Naive thymus-derived CD4-positive, alpha-beta T cell (primary cell): Measurements from ENCODE around the gene LAYN. TPM values are rescaled to one million over a fixed set of nuclear protein-coding genes. Genes with fewer than 3 reads are reported as not detected.

Experiments used
- ATAC-seq: fragments of 150-1000 bp; cut with Tn5 transposase; 2 replicates; pipeline ENCODE4 v1.10.0; 2021; ENCODE audit warnings: mild to moderate bottlenecking, moderate library complexity
- CTCF ChIA-PET: fragments of 350-600 bp; sonication (Branson Sonifier 250); formaldehyde crosslinking; loops from one replicate; lab custom pipeline; 2021; ENCODE audit warnings: antibody characterized with exemption; lab: Charles Lee
- POLR2A ChIA-PET: fragments of 350-600 bp; sonication (Branson Sonifier 250); formaldehyde crosslinking; loops from one replicate; lab custom pipeline; 2021; ENCODE audit warnings: antibody characterized with exemption, inconsistent platforms; lab: Charles Lee
- DNase-seq, 9 donors: peaks; one replicate each; pipeline versions ENCODE4 v3.0.0 to v3.0.0-alpha.2; 2020 to 2022; ENCODE audit warnings: mixed read lengths in 1 of 9
- H3K27ac ChIP-seq: one replicate; pipeline ENCODE4 v1.7.0; 2013; ENCODE audit warnings: mild to moderate bottlenecking, low read depth, low read length, moderate library complexity
- H3K27me3 ChIP-seq, 2 donors: one replicate each; pipeline ENCODE4 v1.7.0; 2013; ENCODE audit warnings: low read length in 2 of 2, mild to moderate bottlenecking in 2 of 2, moderate library complexity in 2 of 2; ENCODE audit not compliant: control insufficient read depth in 2 of 2, insufficient read depth in 2 of 2
- H3K36me3 ChIP-seq, 3 experiments: 1 replicate in 2 of 3; 2 replicates in 1 of 3; pipeline ENCODE4 v1.7.0; 2013; ENCODE audit warnings: low read length in 3 of 3, mild to moderate bottlenecking in 3 of 3, moderate library complexity in 1 of 3; ENCODE audit not compliant: insufficient read depth in 3 of 3, control insufficient read depth in 2 of 3
- H3K4me1 ChIP-seq, 2 donors: one replicate each; pipeline ENCODE4 v1.7.0; 2013; ENCODE audit warnings: low read length in 2 of 2, mild to moderate bottlenecking in 2 of 2, moderate library complexity in 1 of 2; ENCODE audit not compliant: control insufficient read depth in 2 of 2, insufficient read depth in 2 of 2
- H3K4me3 ChIP-seq: 2 replicates; pipeline ENCODE4 v1.7.0; 2013; ENCODE audit warnings: mild to moderate bottlenecking, low read length
- H3K9me3 ChIP-seq, 3 experiments: 1 replicate in 2 of 3; 2 replicates in 1 of 3; pipeline ENCODE4 v1.7.0; 2013; ENCODE audit warnings: low read length in 3 of 3; ENCODE audit not compliant: control insufficient read depth in 2 of 3
- H3K27ac Mint-ChIP-seq, 9 donors: one replicate each; pipeline ENCODE4 v1.8.0; 2020 to 2022; ENCODE audit warnings: mixed read lengths in 9 of 9, mild to moderate bottlenecking in 8 of 9, moderate library complexity in 5 of 9, inconsistent platforms in 2 of 9
- H3K27me3 Mint-ChIP-seq, 5 donors: one replicate each; pipeline ENCODE4 v1.8.0; 2021 to 2022; ENCODE audit warnings: mixed read lengths in 5 of 5, mild to moderate bottlenecking in 1 of 5
- H3K36me3 Mint-ChIP-seq, 5 donors: one replicate each; pipeline ENCODE4 v1.8.0; 2020 to 2022; ENCODE audit warnings: mixed read lengths in 5 of 5, mild to moderate bottlenecking in 3 of 5, inconsistent platforms in 1 of 5
- H3K4me1 Mint-ChIP-seq, 7 donors: one replicate each; pipeline ENCODE4 v1.8.0; 2020 to 2022; ENCODE audit warnings: mixed read lengths in 7 of 7, mild to moderate bottlenecking in 3 of 7, inconsistent platforms in 1 of 7
- H3K4me3 Mint-ChIP-seq, 10 donors: one replicate each; pipeline ENCODE4 v1.8.0; 2020 to 2022; ENCODE audit warnings: mild to moderate bottlenecking in 10 of 10, mixed read lengths in 10 of 10, moderate library complexity in 6 of 10, inconsistent platforms in 2 of 10
- H3K9me3 Mint-ChIP-seq, 11 donors: one replicate each; pipeline ENCODE4 v1.8.0; 2020 to 2022; ENCODE audit warnings: mixed read lengths in 11 of 11, mild to moderate bottlenecking in 4 of 11, inconsistent platforms in 1 of 11, moderate library complexity in 1 of 11
- intact Hi-C, 2 donors: fragments of 100-400 bp; cut with micrococcal nuclease; formaldehyde crosslinking; loops; one replicate each; pipeline ENCODE4 v1.15.1; 2023
- polyA plus RNA-seq, 2 donors: library from polyadenylated mRNA; unstranded; fragments of 300-500 nt; fragmentation: Illumina TruSeq; gene quantifications; one replicate each; pipeline ENCODE4 v1.2.3, GENCODE V29; 2021
- total RNA-seq, 6 experiments: library from RNA in 5 of 6; stranded (reverse) in 5 of 6; gene quantifications; 1 replicate in 5 of 6; 2 replicates in 1 of 6; pipeline ENCODE4 v1.2.3 and lab custom pipeline; 2021 to 2026

The LAYN gene
- total and polyA plus RNA-seq, 7 experiments from 2014 or later: 0.12 to 8.7 (median 0.62) TPM

GRCh38 chr11:111582163-111582562 lies 41.6 kb downstream of the LAYN start:
- ATAC-seq (no peak), DNase-seq (no peak)
- H3K4me3 Mint-ChIP-seq: no peak overlapping the region
- ChIA-PET POLR2A (no interaction called here), CTCF (interaction anchor here (1.0 to 3.0 kb wide), 3 partner anchors 16 to 261 kb away, joined by 3 to 14 read pairs (median 6); no protein-coding TSS in a partner anchor)
- peaks cover 0 to 6% (median 0%) of the 10 kb centered on the region in 5 donors for H3K27me3 Mint-ChIP-seq
- H3K9me3 Mint-ChIP-seq: peaks cover 0 to 2% (median 0%) of the 10 kb centered on the region in 11 donors
- no peaks in the 10 kb centered on the region for H3K4me1 ChIP-seq
- no peaks in the 10 kb centered on the region for H3K27me3 ChIP-seq
- H3K4me3 ChIP-seq: no peak overlapping the region
- H3K36me3 ChIP-seq: no peaks in the 10 kb centered on the region
- no peaks in the 10 kb centered on the region for H3K9me3 ChIP-seq
- H3K4me1 Mint-ChIP-seq: peaks cover 0 to 6% (median 0%) of the 10 kb centered on the region in 7 donors
- H3K27ac ChIP-seq: no peak overlapping the region
- H3K36me3 Mint-ChIP-seq: no peaks in the 10 kb centered on the region
- H3K27ac Mint-ChIP-seq: peak overlapping the region in 1 of 9 donors; percentile 47
- intact Hi-C loops: no loop called here

- Histone ChIP-seq H3K9me3 (no peaks in the 10 kb centered on the region), H3K4me1 (no peaks in the 10 kb centered on the region), H3K36me3 (no peaks in the 10 kb centered on the region), H3K27me3 (no peaks in the 10 kb centered on the region), H3K4me3 (no peak overlapping the region), H3K27ac (no peak overlapping the region)
- intact Hi-C loops: no loop called here
- Mint-ChIP-seq H3K9me3 (peaks cover 0 to 2% (median 0%) of the 10 kb centered on the region in 11 donors), H3K36me3 (no peaks in the 10 kb centered on the region), H3K27me3 (peaks cover 0 to 6% (median 0%) of the 10 kb centered on the region in 5 donors), H3K27ac (no peak overlapping the region), H3K4me3 (no peak overlapping the region), H3K4me1 (peaks cover 0 to 6% (median 0%) of the 10 kb centered on the region in 7 donors)
- ATAC-seq (no peak), DNase-seq (no peak)
- ChIA-PET CTCF (interaction anchor here (1.0 to 3.0 kb wide), 4 partner anchors 15 to 260 kb away, joined by 3 to 14 read pairs (median 4); no protein-coding TSS in a partner anchor), POLR2A (no interaction called here)
Measured at GRCh38 chr11:111582881-111583280, 42.4 kb downstream of the LAYN start.

- H3K27me3 Mint-ChIP-seq: peaks cover 0 to 11% (median 3%) of the 10 kb centered on the region in 5 donors
- H3K4me3 Mint-ChIP-seq: no peak overlapping the region
- no peaks in the 10 kb centered on the region for H3K36me3 Mint-ChIP-seq
- CTCF ChIA-PET: interaction anchor here (0.7 to 4.4 kb wide), 4 partner anchors 77 to 257 kb away, joined by 3 to 42 read pairs (median 10); no protein-coding TSS in a partner anchor
- Histone ChIP-seq H3K4me1 (no peaks in the 10 kb centered on the region), H3K27ac (no peak overlapping the region), H3K9me3 (no peaks in the 10 kb centered on the region), H3K36me3 (no peaks in the 10 kb centered on the region), H3K4me3 (no peak overlapping the region), H3K27me3 (no peaks in the 10 kb centered on the region)
- ATAC-seq: no peak
- H3K27ac Mint-ChIP-seq: no peak overlapping the region
- intact Hi-C loops: no loop called here
- no peak for DNase-seq
- H3K9me3 Mint-ChIP-seq: peaks cover 0 to 2% (median 0%) of the 10 kb centered on the region in 11 donors
- POLR2A ChIA-PET: no interaction called here
- peaks cover 0 to 6% (median 0%) of the 10 kb centered on the region in 7 donors for H3K4me1 Mint-ChIP-seq
Measured at GRCh38 chr11:111585371-111585770, 44.9 kb downstream of the LAYN start.

GRCh38 chr11:111586388-111586831 lies 45.9 kb downstream of the LAYN start:
- Mint-ChIP-seq H3K9me3 (peaks cover 0 to 2% (median 0%) of the 10 kb centered on the region in 11 donors), H3K4me3 (no peak overlapping the region), H3K27ac (no peak overlapping the region), H3K36me3 (no peaks in the 10 kb centered on the region), H3K27me3 (peaks cover 0 to 11% (median 3%) of the 10 kb centered on the region in 5 donors), H3K4me1 (peaks cover 0 to 2% (median 0%) of the 10 kb centered on the region in 7 donors)
- intact Hi-C loops: loop anchor here (1.0 to 2.0 kb wide), 5 partner anchors 15 to 255 kb away; partner anchors contain the start of gene SIK2 (in 1 of the 2)
- Histone ChIP-seq H3K9me3 (no peaks in the 10 kb centered on the region), H3K36me3 (no peaks in the 10 kb centered on the region), H3K27ac (no peak overlapping the region), H3K4me3 (no peak overlapping the region), H3K4me1 (no peaks in the 10 kb centered on the region), H3K27me3 (no peaks in the 10 kb centered on the region)
- ChIA-PET POLR2A (interaction anchor here (1.2 to 1.4 kb wide), 2 partner anchors 12 to 180 kb away, joined by 4 read pairs; partner anchors contain the start of gene PPP2R1B), CTCF (interaction anchor here (0.7 to 4.4 kb wide), 12 partner anchors 11 to 256 kb away, joined by 3 to 42 read pairs (median 5); no protein-coding TSS in a partner anchor)
- ATAC-seq (peak; percentile 83), DNase-seq (peak in 7 of 9 donors; percentile 37 to 65 (median 56))

- ChIA-PET CTCF (interaction anchor here (0.6 to 2.6 kb wide), 4 partner anchors 14 to 245 kb away, joined by 3 to 13 read pairs (median 5); no protein-coding TSS in a partner anchor), POLR2A (no interaction called here)
- intact Hi-C loops: no loop called here
- ATAC-seq (no peak), DNase-seq (no peak)
- Histone ChIP-seq H3K27ac (no peak overlapping the region), H3K27me3 (no peaks in the 10 kb centered on the region), H3K4me3 (no peak overlapping the region), H3K4me1 (no peaks in the 10 kb centered on the region), H3K36me3 (no peaks in the 10 kb centered on the region), H3K9me3 (no peaks in the 10 kb centered on the region)
- no peaks in the 10 kb centered on the region for H3K36me3 Mint-ChIP-seq
- H3K4me3 Mint-ChIP-seq: no peak overlapping the region
- H3K4me1 Mint-ChIP-seq: peaks cover 0 to 2% (median 0%) of the 10 kb centered on the region in 7 donors
- peaks cover 0 to 14% (median 3%) of the 10 kb centered on the region in 5 donors for H3K27me3 Mint-ChIP-seq
- no peaks in the 10 kb centered on the region for H3K9me3 Mint-ChIP-seq
- H3K27ac Mint-ChIP-seq: no peak overlapping the region
Measured at GRCh38 chr11:111589114-111589513, 48.6 kb downstream of the LAYN start.

- Histone ChIP-seq H3K27ac (no peak overlapping the region), H3K4me3 (no peak overlapping the region), H3K9me3 (no peaks in the 10 kb centered on the region), H3K27me3 (no peaks in the 10 kb centered on the region), H3K36me3 (no peaks in the 10 kb centered on the region), H3K4me1 (no peaks in the 10 kb centered on the region)
- ChIA-PET CTCF (interaction anchor here (0.6 to 2.6 kb wide), 7 partner anchors 8 to 245 kb away, joined by 3 to 13 read pairs (median 4); no protein-coding TSS in a partner anchor), POLR2A (no interaction called here)
- H3K4me1 Mint-ChIP-seq: peaks cover 0 to 2% (median 0%) of the 10 kb centered on the region in 7 donors
- no peak for ATAC-seq
- no peak for DNase-seq
- no peaks in the 10 kb centered on the region for H3K36me3 Mint-ChIP-seq
- intact Hi-C loops: no loop called here
- no peaks in the 10 kb centered on the region for H3K9me3 Mint-ChIP-seq
- no peak overlapping the region for H3K27ac Mint-ChIP-seq
- no peak overlapping the region for H3K4me3 Mint-ChIP-seq
- H3K27me3 Mint-ChIP-seq: peaks cover 0 to 19% (median 3%) of the 10 kb centered on the region in 5 donors
Measured at GRCh38 chr11:111589886-111590499, 49.5 kb downstream of the LAYN start.
